Colonic mucosa (tissue), 4 donors: ENCODE measurements around the gene WWOX. TPM values are rescaled to one million over a fixed set of nuclear protein-coding genes. Genes with fewer than 3 reads are reported as not detected.

Experiments
- DNase-seq: peaks from one replicate; pipeline ENCODE4 v3.0.0-alpha.2; 2020
- H3K27ac ChIP-seq: fragments of 200-600 bp; one replicate; pipeline ENCODE4 v1.8.0; 2021
- H3K27me3 ChIP-seq: fragments of 200-600 bp; one replicate; pipeline ENCODE4 v1.8.0; 2021
- H3K36me3 ChIP-seq: fragments of 200-600 bp; one replicate; pipeline ENCODE4 v1.8.0; 2021
- H3K4me1 ChIP-seq: fragments of 200-600 bp; one replicate; pipeline ENCODE4 v1.8.0; 2021; ENCODE audit warnings: mild to moderate bottlenecking
- H3K4me3 ChIP-seq: fragments of 200-600 bp; one replicate; pipeline ENCODE4 v1.8.0; 2021
- H3K9ac ChIP-seq, 2 donors: one replicate each; pipeline ENCODE4 v1.7.0; 2013; ENCODE audit warnings: control low read depth in 2 of 2, low read depth in 2 of 2, low read length in 2 of 2
- H3K9me3 ChIP-seq: fragments of 200-600 bp; one replicate; pipeline ENCODE4 v1.8.0; 2021
- CTCF ChIP-seq: fragments of 200-600 bp; IDR thresholded peaks from one replicate; pipeline ENCODE4 v1.8.0; 2022; ENCODE audit warnings: antibody characterized with exemption, mild to moderate bottlenecking
- intact Hi-C: fragments of 100-400 bp; cut with DNase I; formaldehyde crosslinking; loops from one replicate; pipeline ENCODE4 v1.14.1; 2022
- total RNA-seq, 2 donors: library from RNA; stranded (reverse); fragmentation: NEBNext Ultra II Directional in 1 of 2; extraction: Animal tissue kit (Norgen Biotek cat#: 25700) in 1 of 2; gene quantifications; one replicate each; pipeline ENCODE4 v1.2.1, GENCODE V29; 2021
- donor health status: healthy.
- donor health status: DM: no; HTN: no; CAD: no.
- donor health status: DM: no; HTN: no; CAD: no.

The WWOX gene
- total RNA-seq, 2 donors from 2014 or later, result 7.2 to 11.0 TPM

- TF ChIP-seq CTCF, result no peak
- H3K9ac ChIP-seq, result no peak overlapping the region
- H3K4me1 ChIP-seq, result no peaks in the 10 kb centered on the region
- no peaks in the 10 kb centered on the region for H3K27me3 ChIP-seq
- no peaks in the 10 kb centered on the region for H3K36me3 ChIP-seq
- H3K4me3 ChIP-seq, result no peak overlapping the region
- no peak for DNase-seq
- H3K9me3 ChIP-seq, result no peaks in the 10 kb centered on the region
- no peak overlapping the region for H3K27ac ChIP-seq
- intact Hi-C loops, result no loop called here
Measured at GRCh38 chr16:79006206-79006605, 906.8 kb downstream of the WWOX start.

- H3K9ac ChIP-seq, result no peak overlapping the region
- no peak for TF ChIP-seq CTCF
- H3K36me3 ChIP-seq, result no peaks in the 10 kb centered on the region
- no peak overlapping the region for H3K27ac ChIP-seq
- no peaks in the 10 kb centered on the region for H3K27me3 ChIP-seq
- no peak for DNase-seq
- no peak overlapping the region for H3K4me3 ChIP-seq
- H3K4me1 ChIP-seq, result no peaks in the 10 kb centered on the region
- no peaks in the 10 kb centered on the region for H3K9me3 ChIP-seq
- intact Hi-C loops, result no loop called here
Measured at GRCh38 chr16:79006765-79007164, 907.3 kb downstream of the WWOX start.

- no peak for TF ChIP-seq CTCF
- Histone ChIP-seq H3K36me3 (no peaks in the 10 kb centered on the region), H3K4me1 (no peaks in the 10 kb centered on the region), H3K9me3 (no peaks in the 10 kb centered on the region), H3K27ac (no peak overlapping the region), H3K4me3 (no peak overlapping the region), H3K27me3 (no peaks in the 10 kb centered on the region), H3K9ac (no peak overlapping the region)
- intact Hi-C loops, result no loop called here
- no peak for DNase-seq
Measured at GRCh38 chr16:79007614-79008013, 908.2 kb downstream of the WWOX start.

GRCh38 chr16:79008036-79008868 lies 908.8 kb downstream of the WWOX start:
- Histone ChIP-seq H3K36me3 (no peaks in the 10 kb centered on the region), H3K27me3 (no peaks in the 10 kb centered on the region), H3K9ac (no peak overlapping the region), H3K27ac (no peak overlapping the region), H3K4me3 (no peak overlapping the region), H3K9me3 (no peaks in the 10 kb centered on the region), H3K4me1 (no peaks in the 10 kb centered on the region)
- no peak for DNase-seq
- intact Hi-C loops, result no loop called here
- no peak for TF ChIP-seq CTCF

GRCh38 chr16:79008869-79009179 lies 909.4 kb downstream of the WWOX start:
- Histone ChIP-seq H3K4me1 (no peaks in the 10 kb centered on the region), H3K36me3 (no peaks in the 10 kb centered on the region), H3K27ac (no peak overlapping the region), H3K27me3 (no peaks in the 10 kb centered on the region), H3K9me3 (no peaks in the 10 kb centered on the region), H3K4me3 (no peak overlapping the region), H3K9ac (no peak overlapping the region)
- intact Hi-C loops, result no loop called here
- no peak for TF ChIP-seq CTCF
- DNase-seq, result no peak
